ENCODE data around the gene NAA25. TPM values are rescaled to one million over a fixed set of nuclear protein-coding genes. Genes with fewer than 3 reads are reported as not detected.

Gene NAA25
- total RNA-seq, 2 donors from 2014 or later = 15.5 to 24.0 TPM

GRCh38 chr12:112125250-112125999 lies 16.8 kb upstream of the NAA25 start, which contains the start of gene TRAFD1:
Gene TRAFD1, plus strand, starts transcription at chr12:112125560. Its CDS starts 4,963 bp downstream, at chr12:112130523.
- intact Hi-C loops (cut with DNase I) = no loop called here
- Histone ChIP-seq H3K36me3 (no peaks in the 10 kb centered on the region), H3K27me3 (replicated peaks; ENCODE audit: insufficient read depth) (no peaks in the 10 kb centered on the region), H3K9me3 (no peaks in the 10 kb centered on the region), H3K4me3 (peak within 1 kb of the TSS; percentile 85 to 91), H3K4me1 (replicated peaks) (peaks cover 11% of the 10 kb centered on the region), H3K27ac (peak within 1 kb of the TSS; percentile 91 to 95)
- peak; percentile 99 for TF ChIP-seq POLR2A (IDR thresholded peaks at IDR 0.05)
- TF ChIP-seq POLR2AphosphoS5 (IDR thresholded peaks at IDR 0.05) = peak; percentile 100
- TF ChIP-seq CTCF (IDR thresholded peaks at IDR 0.05) = peak in 1 of 4 experiments; percentile 15
- under 1% methylated on average over 46 of the region's 63 CpGs for WGBS
- DNase-seq (ENCODE audit: low spot score) = peak; percentile 97

GRCh38 chr12:112124918-112125249 lies 16.3 kb upstream of the NAA25 start:
- H3K27me3 ChIP-seq (replicated peaks; ENCODE audit: insufficient read depth) = no peaks in the 10 kb centered on the region
- intact Hi-C loops (cut with DNase I) = no loop called here
- 3% methylated on average over 1 of the region's 1 CpG for WGBS
- H3K9me3 ChIP-seq = no peaks in the 10 kb centered on the region
- no peak overlapping the region for H3K27ac ChIP-seq
- no peak for DNase-seq (ENCODE audit: low spot score)
- TF ChIP-seq POLR2AphosphoS5 (IDR thresholded peaks at IDR 0.05) (no peak), POLR2A (IDR thresholded peaks at IDR 0.05) (no peak), CTCF (IDR thresholded peaks at IDR 0.05) (no peak)
- H3K36me3 ChIP-seq = no peaks in the 10 kb centered on the region
- peaks cover 6% of the 10 kb centered on the region for H3K4me1 ChIP-seq (replicated peaks)
- peak overlapping the region in 1 of 2 donors; percentile 91 for H3K4me3 ChIP-seq

DNA sequence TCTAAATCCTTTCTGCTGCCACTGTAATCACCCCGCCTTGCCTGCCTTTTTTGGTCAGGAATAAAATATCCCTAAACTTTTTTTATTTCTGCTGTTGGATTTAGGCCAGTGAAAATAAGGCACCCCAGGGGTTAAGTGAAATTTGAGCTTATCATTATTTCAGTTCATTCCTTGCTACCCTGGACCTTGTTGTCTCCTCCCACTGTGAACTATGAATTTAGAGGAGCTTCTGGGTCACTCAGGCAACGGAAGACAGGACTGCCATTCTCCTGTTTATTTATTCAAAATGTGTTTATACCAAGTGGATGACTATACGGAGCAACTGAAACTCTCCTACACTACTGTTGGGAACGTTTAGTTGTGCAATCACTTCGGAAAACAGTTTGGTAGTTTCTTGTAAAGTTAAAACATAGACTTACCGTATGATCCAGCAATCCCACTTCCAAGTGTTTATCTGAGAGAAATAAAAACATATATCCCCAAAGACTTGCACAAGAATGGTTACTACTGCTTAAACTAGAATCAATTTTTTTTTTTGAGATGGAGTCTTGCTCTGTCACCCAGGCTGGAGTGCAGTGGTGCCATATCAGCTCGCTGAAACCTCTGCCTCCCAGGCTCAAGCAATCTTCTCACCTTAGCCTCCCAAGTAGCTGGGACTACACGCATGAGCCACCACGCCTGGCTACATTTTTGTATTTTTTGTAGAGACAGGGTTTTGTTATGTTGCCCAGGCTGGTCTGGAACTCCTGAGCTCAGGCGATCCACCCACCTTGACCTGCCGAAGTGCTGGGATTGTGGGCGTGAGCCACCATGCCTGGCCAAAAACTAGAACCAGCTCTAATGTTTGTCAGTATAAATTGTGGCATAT lies 14.5 kb upstream of the NAA25 start:
- Histone ChIP-seq H3K27ac (peak overlapping the region in 1 of 2 donors; percentile 47), H3K4me1 (replicated peaks) (no peaks in the 10 kb centered on the region), H3K9me3 (no peaks in the 10 kb centered on the region), H3K36me3 (no peaks in the 10 kb centered on the region), H3K27me3 (replicated peaks; ENCODE audit: insufficient read depth) (no peaks in the 10 kb centered on the region), H3K4me3 (no peak overlapping the region)
- intact Hi-C loops (cut with DNase I) = no loop called here
- 66% methylated on average over 12 of the region's 12 CpGs for WGBS
- TF ChIP-seq CTCF (IDR thresholded peaks at IDR 0.05) = no peak
- TF ChIP-seq POLR2A (IDR thresholded peaks at IDR 0.05) = no peak
- TF ChIP-seq POLR2AphosphoS5 (IDR thresholded peaks at IDR 0.05) = no peak
- no peak for DNase-seq (ENCODE audit: low spot score)

DNA sequence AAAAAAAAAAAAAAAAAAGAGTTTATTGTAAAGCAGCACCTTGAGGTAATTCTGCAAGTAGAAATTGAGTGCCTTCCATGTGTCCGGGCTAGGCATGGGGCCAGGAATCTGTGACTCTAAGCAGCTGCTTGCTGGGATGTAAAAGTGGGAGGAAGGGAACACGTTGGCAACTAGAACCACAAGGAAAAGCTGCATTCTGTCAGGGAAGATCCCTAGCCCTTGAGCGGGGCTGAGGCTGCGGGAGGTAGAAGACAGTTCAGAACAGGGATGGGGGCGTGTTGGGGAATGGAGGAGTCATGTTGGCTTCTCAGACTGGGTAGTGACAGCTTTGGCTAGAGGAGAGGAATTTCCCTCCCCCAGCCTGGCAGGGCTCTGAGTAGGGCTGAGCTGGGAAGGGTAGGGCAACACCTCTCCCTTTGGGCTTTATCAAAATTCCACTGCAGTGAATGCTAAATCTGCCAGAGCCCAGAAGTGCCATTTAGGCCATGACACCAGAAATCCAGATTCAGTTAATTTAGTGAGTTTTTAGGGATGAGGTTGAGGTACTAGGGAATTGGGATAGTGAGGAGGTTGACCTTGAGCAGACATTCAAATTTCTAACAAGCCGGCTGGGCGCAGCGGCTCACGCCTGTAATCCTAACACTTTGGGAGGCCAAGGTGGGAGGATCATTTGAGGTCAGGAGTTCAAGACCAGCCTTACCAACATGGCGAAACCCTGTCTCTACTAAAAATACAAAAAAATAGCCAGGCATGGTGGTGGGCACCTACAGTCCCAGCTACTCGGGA lies 13.4 kb upstream of the NAA25 start:
- intact Hi-C loops (cut with DNase I) = no loop called here
- peak; percentile 75 for TF ChIP-seq POLR2AphosphoS5 (IDR thresholded peaks at IDR 0.05)
- TF ChIP-seq CTCF (IDR thresholded peaks at IDR 0.05) = no peak
- no peaks in the 10 kb centered on the region for H3K27me3 ChIP-seq (replicated peaks; ENCODE audit: insufficient read depth)
- DNase-seq (ENCODE audit: low spot score) = peak; percentile 65
- H3K4me1 ChIP-seq (replicated peaks) = no peaks in the 10 kb centered on the region
- no peaks in the 10 kb centered on the region for H3K9me3 ChIP-seq
- WGBS = 60% methylated on average over 11 of the region's 11 CpGs
- H3K4me3 ChIP-seq = no peak overlapping the region
- no peaks in the 10 kb centered on the region for H3K36me3 ChIP-seq
- peak overlapping the region; percentile 47 to 67 for H3K27ac ChIP-seq

All from prostate gland (tissue), 2 donors.